WERI-Rb-1 (cell line): ENCODE measurements around the gene SLC12A5.

ENCODE experiments used
- DNase-seq: peaks from one replicate; pipeline ENCODE4 v3.0.0-alpha.2; 2020
- H3K27ac ChIP-seq: fragments of 250-450 bp; sonication (Bioruptor Pico); 2 replicates; pipeline ENCODE4 v1.5.1; 2020; ENCODE audit warnings: mild to moderate bottlenecking, moderate library complexity
- H3K27me3 ChIP-seq: fragments of 250-450 bp; sonication (Bioruptor Pico); 2 replicates; pipeline ENCODE4 v1.5.1; 2021; ENCODE audit warnings: mild to moderate bottlenecking, low read depth, moderate library complexity; ENCODE audit not compliant: insufficient read depth, severe bottlenecking
- H3K36me3 ChIP-seq: fragments of 250-450 bp; sonication (Bioruptor Pico); 2 replicates; pipeline ENCODE4 v1.5.1; 2020; ENCODE audit warnings: mild to moderate bottlenecking, moderate library complexity
- H3K4me3 ChIP-seq: 2 replicates; pipeline ENCODE4 v1.5.1; 2011; ENCODE audit warnings: low read depth, mild to moderate bottlenecking, control low read depth, low read length
- H3K9me3 ChIP-seq: fragments of 250-450 bp; sonication (Bioruptor Pico); 2 replicates; pipeline ENCODE4 v1.5.1; 2021; ENCODE audit warnings: mild to moderate bottlenecking, moderate library complexity; ENCODE audit not compliant: severe bottlenecking
- CTCF ChIP-seq: IDR thresholded peaks from 2 replicates; pipeline ENCODE4 v1.5.1; 2011; ENCODE audit warnings: low read depth, mild to moderate bottlenecking, control low read depth, inconsistent platforms, low read length

Gene SLC12A5

GRCh38 chr20:46101957-46102356, 72.9 kb downstream of the SLC12A5 start:
- Histone ChIP-seq H3K4me3 (no peak overlapping the region), H3K27ac (no peak overlapping the region), H3K36me3 (no peaks in the 10 kb centered on the region), H3K27me3 (no peaks in the 10 kb centered on the region), H3K9me3 (peaks cover 11% of the 10 kb centered on the region)
- no peak for DNase-seq
- TF ChIP-seq CTCF, result no peak

DNA sequence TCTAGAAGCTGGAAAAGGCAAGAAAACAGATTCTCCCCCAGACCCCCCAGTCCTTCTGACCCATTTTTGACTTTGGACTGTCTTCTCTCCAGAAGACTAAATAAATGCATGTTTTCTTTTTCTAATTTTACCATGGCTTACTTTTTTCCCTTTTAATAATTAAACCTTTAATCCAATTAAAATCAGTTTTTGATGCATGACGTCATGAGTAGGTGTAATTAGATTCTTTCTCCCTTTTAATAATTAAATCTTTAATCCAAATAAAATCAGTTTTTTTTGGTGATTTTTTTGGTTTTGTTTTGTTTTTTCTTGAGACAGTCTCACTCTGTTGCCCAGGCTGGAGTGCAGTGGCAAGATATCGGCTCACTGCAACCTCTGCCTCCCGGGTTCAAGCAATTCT, 73.9 kb downstream of the SLC12A5 start:
- Histone ChIP-seq H3K4me3 (no peak overlapping the region), H3K36me3 (no peaks in the 10 kb centered on the region), H3K27ac (no peak overlapping the region), H3K9me3 (peaks cover 11% of the 10 kb centered on the region), H3K27me3 (no peaks in the 10 kb centered on the region)
- no peak for DNase-seq
- no peak for TF ChIP-seq CTCF

GRCh38 chr20:46104262-46104661, 75.2 kb downstream of the SLC12A5 start:
- no peak overlapping the region for H3K27ac ChIP-seq
- H3K4me3 ChIP-seq, result no peak overlapping the region
- H3K36me3 ChIP-seq, result no peaks in the 10 kb centered on the region
- H3K27me3 ChIP-seq, result no peaks in the 10 kb centered on the region
- peaks cover 11% of the 10 kb centered on the region for H3K9me3 ChIP-seq
- no peak for DNase-seq
- TF ChIP-seq CTCF, result no peak

- H3K4me3 ChIP-seq, result no peak overlapping the region
- H3K27ac ChIP-seq, result no peak overlapping the region
- no peaks in the 10 kb centered on the region for H3K27me3 ChIP-seq
- DNase-seq, result no peak
- H3K36me3 ChIP-seq, result no peaks in the 10 kb centered on the region
- peaks cover 8% of the 10 kb centered on the region for H3K9me3 ChIP-seq
- TF ChIP-seq CTCF, result no peak
These were observed 78.0 kb downstream of the SLC12A5 start for GRCh38 chr20:46107061-46107460.

GRCh38 chr20:46108435-46108841, 79.4 kb downstream of the SLC12A5 start:
- DNase-seq, result no peak
- H3K27me3 ChIP-seq, result no peaks in the 10 kb centered on the region
- H3K27ac ChIP-seq, result no peak overlapping the region
- H3K4me3 ChIP-seq, result no peak overlapping the region
- H3K36me3 ChIP-seq, result no peaks in the 10 kb centered on the region
- no peak for TF ChIP-seq CTCF
- H3K9me3 ChIP-seq, result no peaks in the 10 kb centered on the region

DNA sequence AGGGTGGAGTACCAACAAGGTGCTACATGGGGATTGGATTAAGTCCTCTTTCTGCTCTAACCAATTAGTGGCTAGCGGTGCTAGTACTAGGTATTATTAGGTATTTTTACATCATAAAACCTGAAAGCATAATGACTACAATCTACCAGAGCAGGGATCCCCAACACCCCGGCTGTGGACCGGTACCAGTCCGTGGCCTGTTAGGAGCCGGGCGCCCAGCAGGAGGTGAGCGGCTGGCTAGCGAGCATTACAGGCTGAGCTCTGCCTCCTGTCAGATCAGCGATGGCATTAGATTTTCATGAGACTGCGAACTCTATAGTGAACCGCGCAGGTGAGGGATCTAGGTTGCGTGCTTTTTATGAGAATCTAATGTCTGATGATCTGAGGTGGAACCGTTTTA, 80.0 kb downstream of the SLC12A5 start:
- no peaks in the 10 kb centered on the region for H3K27me3 ChIP-seq
- H3K27ac ChIP-seq, result no peak overlapping the region
- TF ChIP-seq CTCF, result no peak
- no peaks in the 10 kb centered on the region for H3K36me3 ChIP-seq
- H3K9me3 ChIP-seq, result no peaks in the 10 kb centered on the region
- no peak overlapping the region for H3K4me3 ChIP-seq
- no peak for DNase-seq
